ENCODE data around the gene EIF3I.

The EIF3I gene

DNA sequence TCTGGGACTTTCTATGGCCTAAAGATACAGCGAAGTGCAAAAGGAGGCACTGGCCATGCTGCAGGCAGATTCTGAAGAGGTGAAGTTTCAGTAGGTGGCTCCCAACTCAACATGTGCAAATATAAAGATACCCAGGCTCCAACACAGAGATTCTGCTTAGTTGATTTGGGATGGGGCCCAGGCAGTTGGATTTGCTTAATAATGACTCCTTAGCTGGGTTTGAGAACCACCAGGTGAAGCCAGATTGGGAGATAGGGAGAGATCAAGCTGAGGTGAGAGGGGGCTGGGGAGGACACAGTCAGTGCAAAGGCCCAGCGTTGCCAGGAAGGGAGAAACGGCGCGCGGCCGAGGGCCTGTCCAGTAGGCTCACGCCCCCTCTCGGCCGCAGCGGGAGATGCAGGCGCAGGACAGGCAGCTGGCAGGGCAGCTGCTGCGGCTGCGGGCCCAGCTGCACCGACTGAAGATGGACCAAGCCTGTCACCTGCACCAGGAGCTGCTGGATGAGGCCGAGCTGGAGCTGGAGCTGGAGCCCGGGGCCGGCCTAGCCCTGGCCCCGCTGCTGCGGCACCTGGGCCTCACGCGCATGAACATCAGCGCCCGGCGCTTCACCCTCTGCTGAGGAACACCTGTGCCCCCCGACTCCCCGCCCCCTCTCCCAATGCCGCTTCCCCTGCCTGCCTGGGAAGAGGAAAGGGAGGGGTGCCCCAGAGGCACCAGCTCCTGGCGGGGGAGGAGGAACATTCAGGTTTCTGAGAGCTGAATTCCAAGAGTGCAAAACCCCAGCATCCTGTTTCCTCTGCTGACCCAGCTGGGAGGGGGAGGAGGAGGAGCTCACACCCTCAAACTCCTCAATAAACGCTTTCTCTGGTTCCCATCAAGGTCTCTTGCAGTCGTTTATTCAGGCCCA is 26.0 kb downstream of the EIF3I start (continued):
- TF ChIP-seq PRDM10 (tag by site-specific recombination; IDR thresholded peaks at IDR 0.05) (peak; percentile 63), ZNF266 (tag by site-specific recombination; IDR thresholded peaks at IDR 0.05; ENCODE audit: low read depth) (no peak), ZBTB44 (tag by site-specific recombination; IDR thresholded peaks at IDR 0.05) (peak; percentile 92), ZEB2 (tag by site-specific recombination; IDR thresholded peaks at IDR 0.05) (peak; percentile 77), ZNF398 (tag by site-specific recombination; IDR thresholded peaks at IDR 0.05) (no peak), ZNF335 (tag by site-specific recombination; conservative IDR thresholded peaks at IDR 0.05) (peak; percentile 85)

DNA sequence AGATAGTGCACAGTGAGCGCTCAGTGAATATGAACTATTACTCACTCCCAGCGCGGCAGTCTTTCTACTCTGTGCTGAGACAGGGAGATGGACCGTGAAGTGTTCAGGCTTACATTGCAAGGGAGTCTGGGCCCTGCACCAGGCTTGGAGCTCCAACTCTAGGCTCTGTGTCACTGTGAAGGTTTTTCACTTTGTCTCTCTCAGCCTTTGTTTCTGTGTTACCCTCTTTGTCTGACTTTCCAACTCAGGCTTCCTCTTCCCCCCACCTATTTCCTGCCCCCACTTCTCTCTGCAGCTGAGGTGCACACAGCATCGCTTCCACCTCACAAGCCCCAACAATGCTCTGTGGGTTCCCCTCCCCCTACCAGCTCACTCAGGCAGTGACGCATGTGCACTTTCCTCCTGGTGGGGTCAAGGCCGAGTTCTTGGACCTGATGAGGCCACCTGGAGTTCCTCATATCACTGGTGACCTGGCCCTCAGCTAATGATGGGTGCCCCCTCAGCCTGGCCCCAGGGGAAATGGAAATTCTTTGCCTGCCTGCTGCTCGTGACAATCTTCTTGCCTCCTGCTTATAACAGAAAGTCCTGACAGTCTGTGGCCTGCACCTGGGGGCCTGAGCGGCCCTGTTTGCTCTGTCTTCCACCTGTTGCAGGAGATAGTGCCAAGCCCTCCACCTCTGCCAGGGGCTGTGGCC is 27.8 kb downstream of the EIF3I start:
- Histone ChIP-seq H3K27ac (ENCODE audit: extremely low read depth, low read depth, low read length) (no peak overlapping the region), H3K9me3 (ENCODE audit: control insufficient read depth, insufficient read depth, low read depth, low read length) (no peaks in the 10 kb centered on the region), H3K4me3 (ENCODE audit: low read depth, low read length) (no peak overlapping the region), H3K4me1 (ENCODE audit: control insufficient read depth, insufficient read depth, low read length) (no peaks in the 10 kb centered on the region), H3K36me3 (ENCODE audit: control insufficient read depth in 2 of 2, insufficient read depth in 1 of 2, low read length in 2 of 2) (no peaks in the 10 kb centered on the region)
- TF ChIP-seq SCRT2 (tag by site-specific recombination; IDR thresholded peaks at IDR 0.05): peak; percentile 92
- no peak for TF ChIP-seq EGR2 (tag by site-specific recombination; IDR thresholded peaks at IDR 0.05; ENCODE audit: low read depth)
- peak; percentile 42 for TF ChIP-seq ZNF398 (tag by site-specific recombination; IDR thresholded peaks at IDR 0.05)
- POLR2A ChIA-PET: interaction anchor here (0.5 to 1.5 kb wide), 2 partner anchors 23 to 42 kb away, joined by 3 to 5 read pairs; partner anchors contain the start of gene HDAC1
- CTCF ChIA-PET: interaction anchor here (0.6 to 4.0 kb wide), 8 partner anchors 11 to 1032 kb away, joined by 3 to 33 read pairs (median 4); no protein-coding TSS in a partner anchor

Measured in HEK293 (cell line).